GM15510 (cell line): ENCODE measurements around the gene C1QTNF5.

Experiments used
- POLR2A ChIP-seq: IDR thresholded peaks from 3 replicates; pipeline ENCODE4 v1.6.1; 2011; ENCODE audit warnings: borderline replicate concordance; ENCODE audit not compliant: insufficient read length; ENCODE audit errors: extremely low read depth

The C1QTNF5 gene

GRCh38 chr11:119340335-119341221, at the start of gene C1QTNF5:
C1QTNF5 (minus strand) TSS chr11:119340883; CDS start chr11:119340397, 486 bp downstream.
- no peak for TF ChIP-seq POLR2A

GRCh38 chr11:119389611-119390254, 49.0 kb upstream of the C1QTNF5 start:
- no peak for TF ChIP-seq POLR2A

- no peak for TF ChIP-seq POLR2A
These were observed 47.4 kb upstream of the C1QTNF5 start for GRCh38 chr11:119388103-119388502.

- TF ChIP-seq POLR2A, result no peak
These were observed 43.6 kb upstream of the C1QTNF5 start for GRCh38 chr11:119384332-119384731.

- no peak for TF ChIP-seq POLR2A
These were observed 41.4 kb upstream of the C1QTNF5 start for GRCh38 chr11:119382101-119382500.

- no peak for TF ChIP-seq POLR2A
These were observed 40.7 kb upstream of the C1QTNF5 start, which contains the start of gene USP2 for GRCh38 chr11:119381181-119381988. USP2 (minus strand) TSS chr11:119381690; CDS start chr11:119373480, 8,210 bp downstream.

GRCh38 chr11:119380827-119381180, 40.1 kb upstream of the C1QTNF5 start:
- TF ChIP-seq POLR2A, result no peak

- TF ChIP-seq POLR2A, result no peak
These were observed 39.6 kb upstream of the C1QTNF5 start for GRCh38 chr11:119380160-119380826.

GRCh38 chr11:119378851-119379465, 38.3 kb upstream of the C1QTNF5 start:
- no peak for TF ChIP-seq POLR2A

GRCh38 chr11:119377961-119378667, 37.4 kb upstream of the C1QTNF5 start:
- TF ChIP-seq POLR2A, result no peak

GRCh38 chr11:119377112-119377901, 36.6 kb upstream of the C1QTNF5 start:
- no peak for TF ChIP-seq POLR2A

GRCh38 chr11:119376197-119376847, 35.6 kb upstream of the C1QTNF5 start:
- no peak for TF ChIP-seq POLR2A
